Measurements from ENCODE around the gene TUBB4B. TPM values are rescaled to one million over a fixed set of nuclear protein-coding genes. Genes with fewer than 3 reads are reported as not detected.

Gene TUBB4B
- total RNA-seq, 4 donors from 2014 or later: 223 to 390 (median 348) TPM

DNA sequence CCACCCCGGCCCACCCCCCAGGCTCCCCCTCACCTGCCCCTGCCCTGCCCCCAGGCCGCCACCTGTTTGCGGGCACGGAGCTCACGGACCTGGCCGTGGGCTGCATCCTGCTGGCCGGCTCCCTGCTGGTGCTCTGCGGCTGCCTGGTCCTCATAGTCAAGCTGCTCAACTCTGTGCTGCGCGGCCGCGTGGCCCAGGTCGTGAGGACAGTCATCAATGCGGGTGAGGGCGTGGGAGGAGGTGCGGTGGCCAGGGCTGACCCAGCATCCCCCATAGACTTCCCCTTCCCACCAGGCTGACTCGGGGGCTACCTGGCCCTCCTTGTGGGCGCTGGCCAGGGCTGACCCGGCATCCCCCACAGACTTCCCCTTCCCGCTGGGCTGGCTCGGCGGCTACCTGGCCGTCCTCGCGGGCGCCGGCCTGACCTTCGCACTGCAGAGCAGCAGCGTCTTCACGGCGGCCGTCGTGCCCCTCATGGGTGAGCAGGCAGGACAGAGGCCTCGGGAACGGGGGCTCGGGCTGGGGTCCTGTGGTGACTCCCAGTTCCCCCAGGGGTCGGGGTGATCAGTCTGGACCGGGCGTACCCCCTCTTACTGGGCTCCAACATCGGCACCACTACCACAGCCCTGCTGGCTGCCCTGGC is 6.9 kb upstream of the TUBB4B start:
- no peak for DNase-seq
- Histone ChIP-seq H3K9me3 (no peaks in the 10 kb centered on the region), H3K36me3 (no peaks in the 10 kb centered on the region), H3K4me1 (peaks cover 30 to 53% (median 43%) of the 10 kb centered on the region in 4 donors), H3K4me3 (no peak overlapping the region), H3K27me3 (peaks cover 59% of the 10 kb centered on the region), H3K27ac (no peak overlapping the region)
- intact Hi-C loops (cut with DNase I; ENCODE audit: low total_unique reads): no loop called here
- TF ChIP-seq POLR2AphosphoS5 (IDR thresholded peaks at IDR 0.05) (no peak), EP300 (IDR thresholded peaks at IDR 0.05; ENCODE audit: low read depth) (no peak), POLR2A (IDR thresholded peaks at IDR 0.05) (no peak)
- TF ChIP-seq, protein P1, sequence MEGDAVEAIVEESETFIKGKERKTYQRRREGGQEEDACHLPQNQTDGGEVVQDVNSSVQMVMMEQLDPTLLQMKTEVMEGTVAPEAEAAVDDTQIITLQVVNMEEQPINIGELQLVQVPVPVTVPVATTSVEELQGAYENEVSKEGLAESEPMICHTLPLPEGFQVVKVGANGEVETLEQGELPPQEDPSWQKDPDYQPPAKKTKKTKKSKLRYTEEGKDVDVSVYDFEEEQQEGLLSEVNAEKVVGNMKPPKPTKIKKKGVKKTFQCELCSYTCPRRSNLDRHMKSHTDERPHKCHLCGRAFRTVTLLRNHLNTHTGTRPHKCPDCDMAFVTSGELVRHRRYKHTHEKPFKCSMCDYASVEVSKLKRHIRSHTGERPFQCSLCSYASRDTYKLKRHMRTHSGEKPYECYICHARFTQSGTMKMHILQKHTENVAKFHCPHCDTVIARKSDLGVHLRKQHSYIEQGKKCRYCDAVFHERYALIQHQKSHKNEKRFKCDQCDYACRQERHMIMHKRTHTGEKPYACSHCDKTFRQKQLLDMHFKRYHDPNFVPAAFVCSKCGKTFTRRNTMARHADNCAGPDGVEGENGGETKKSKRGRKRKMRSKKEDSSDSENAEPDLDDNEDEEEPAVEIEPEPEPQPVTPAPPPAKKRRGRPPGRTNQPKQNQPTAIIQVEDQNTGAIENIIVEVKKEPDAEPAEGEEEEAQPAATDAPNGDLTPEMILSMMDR (IDR thresholded peaks at IDR 0.05): no peak
- 25% methylated on average over 26 of the region's 40 CpGs; no CpG with 5 or more reads in 1 of the 2 donors for WGBS, 2 donors (ENCODE audit: low coverage in 1 of 2)
- in situ Hi-C loops (cut with MboI; ENCODE audit: low pct_ligation_motif_present in 1 of 4, low pct_unique_long_range_greater_than_20kb in 1 of 4, low sequenced_read_pairs in 3 of 4): loop anchor here in 1 of 4 donors (10.0 kb wide), 1 partner anchor 109 kb away; no protein-coding TSS in a partner anchor

DNA sequence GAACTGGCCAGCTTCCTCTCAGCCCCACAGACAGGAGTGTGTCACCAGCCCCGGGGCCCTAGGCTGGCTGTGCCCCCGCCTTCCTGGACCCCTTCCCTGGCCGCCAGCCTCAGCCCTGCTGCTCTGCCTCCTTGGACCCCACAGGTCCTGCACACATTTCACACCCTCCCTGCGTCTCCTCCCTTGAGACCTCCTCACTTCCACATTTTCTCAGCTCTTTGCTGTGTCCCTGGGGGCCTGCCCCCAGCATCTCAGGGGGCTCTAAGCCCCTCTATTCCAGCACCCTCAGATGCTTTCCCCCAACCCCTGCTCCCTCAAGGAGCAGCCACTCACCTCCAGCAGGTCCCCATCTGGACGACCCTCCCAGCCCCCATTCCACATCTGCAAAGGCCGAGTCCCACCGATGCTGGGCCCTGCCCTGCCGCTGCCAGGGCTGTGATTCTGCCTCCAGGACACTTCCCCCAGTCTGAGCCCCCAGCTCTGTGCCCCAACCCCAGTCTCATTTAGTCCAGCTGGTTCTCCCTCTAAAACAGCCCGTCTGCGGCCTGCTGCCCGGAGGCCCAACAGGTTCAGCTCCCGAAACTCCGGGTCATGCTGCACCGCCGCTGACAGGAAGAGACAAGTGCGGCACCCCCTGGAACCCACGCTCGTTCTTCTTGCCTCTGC is 6.2 kb upstream of the TUBB4B start:
- peaks cover 52% of the 10 kb centered on the region for H3K27me3 ChIP-seq
- H3K27ac ChIP-seq: no peak overlapping the region
- TF ChIP-seq, protein P1 (IDR thresholded peaks at IDR 0.05): no peak
- TF ChIP-seq POLR2AphosphoS5 (IDR thresholded peaks at IDR 0.05) (no peak), POLR2A (IDR thresholded peaks at IDR 0.05) (no peak), EP300 (IDR thresholded peaks at IDR 0.05; ENCODE audit: low read depth) (no peak)
- DNase-seq: no peak
- no peaks in the 10 kb centered on the region for H3K9me3 ChIP-seq
- 66 to 80% methylated on average over 2 to 17 of the region's 18 CpGs for WGBS, 2 donors (ENCODE audit: low coverage in 1 of 2)
- no peaks in the 10 kb centered on the region for H3K36me3 ChIP-seq
- no peak overlapping the region for H3K4me3 ChIP-seq
- peaks cover 37 to 57% (median 45%) of the 10 kb centered on the region in 4 donors for H3K4me1 ChIP-seq
- in situ Hi-C loops (cut with MboI; ENCODE audit: low pct_ligation_motif_present in 1 of 4, low pct_unique_long_range_greater_than_20kb in 1 of 4, low sequenced_read_pairs in 3 of 4): loop anchor here in 1 of 4 donors (10.0 kb wide), 1 partner anchor 110 kb away; no protein-coding TSS in a partner anchor
- intact Hi-C loops (cut with DNase I; ENCODE audit: low total_unique reads): no loop called here

DNA sequence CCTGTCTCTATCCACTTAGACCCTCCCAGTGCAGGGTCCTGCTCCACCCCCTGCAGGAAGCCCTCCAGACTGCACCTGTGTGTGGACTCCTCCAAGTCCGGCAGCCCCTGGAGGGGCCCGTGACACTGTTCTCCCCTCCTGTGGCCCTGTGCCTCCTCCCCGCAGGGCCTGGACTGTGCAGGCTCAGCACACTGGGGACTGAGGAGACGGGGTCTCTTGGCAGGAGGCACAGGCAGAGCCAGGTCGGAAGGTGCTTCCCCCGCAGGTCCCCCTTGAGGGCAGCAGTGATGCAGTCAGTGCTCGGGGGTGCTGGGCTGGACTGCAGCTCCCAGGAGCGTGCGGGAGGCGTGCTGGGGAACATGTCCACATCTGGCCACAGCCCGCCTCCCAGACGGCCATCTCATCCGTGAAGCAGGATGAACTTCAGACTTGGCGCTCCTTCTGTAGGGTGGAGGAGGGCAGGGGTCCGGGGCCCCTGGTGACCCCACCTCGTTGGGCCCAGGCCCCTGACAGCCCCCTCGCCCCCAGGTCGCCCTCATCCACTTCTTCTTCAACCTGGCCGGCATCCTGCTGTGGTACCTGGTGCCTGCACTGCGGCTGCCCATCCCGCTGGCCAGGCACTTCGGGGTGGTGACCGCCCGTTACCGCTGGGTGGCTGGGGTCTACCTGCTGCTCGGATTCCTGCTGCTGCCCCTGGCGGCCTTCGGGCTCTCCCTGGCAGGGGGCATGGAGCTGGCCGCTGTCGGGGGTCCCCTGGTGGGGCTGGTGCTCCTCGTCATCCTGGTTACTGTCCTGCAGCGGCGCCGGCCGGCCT is 5.5 kb upstream of the TUBB4B start:
- H3K4me1 ChIP-seq: peaks cover 34 to 52% (median 44%) of the 10 kb centered on the region in 4 donors
- H3K27me3 ChIP-seq: peaks cover 44% of the 10 kb centered on the region
- TF ChIP-seq EP300 (IDR thresholded peaks at IDR 0.05; ENCODE audit: low read depth) (no peak), POLR2AphosphoS5 (IDR thresholded peaks at IDR 0.05) (no peak), POLR2A (IDR thresholded peaks at IDR 0.05) (no peak)
- TF ChIP-seq, protein P1 (IDR thresholded peaks at IDR 0.05): no peak
- intact Hi-C loops (cut with DNase I; ENCODE audit: low total_unique reads): no loop called here
- no peak overlapping the region for H3K27ac ChIP-seq
- peak overlapping the region in 1 of 4 donors; percentile 26 for H3K4me3 ChIP-seq
- WGBS, 2 donors (ENCODE audit: low coverage in 1 of 2): 61% methylated on average over 15 of the region's 35 CpGs; no CpG with 5 or more reads in 1 of the 2 donors
- H3K36me3 ChIP-seq: no peaks in the 10 kb centered on the region
- DNase-seq: no peak
- H3K9me3 ChIP-seq: no peaks in the 10 kb centered on the region
- in situ Hi-C loops (cut with MboI; ENCODE audit: low pct_ligation_motif_present in 1 of 4, low pct_unique_long_range_greater_than_20kb in 1 of 4, low sequenced_read_pairs in 3 of 4): loop anchor here in 1 of 4 donors (10.0 kb wide), 1 partner anchor 111 kb away; no protein-coding TSS in a partner anchor
